Endodermal cell (in vitro differentiated cells): ENCODE results near the gene ARHGAP10. TPM values are rescaled to one million over a fixed set of nuclear protein-coding genes. Genes with fewer than 3 reads are reported as not detected.
A peak's percentile ranks its signal among the peaks of the same experiment; 100 is the strongest.

Experiments used
- DNase-seq: peaks from one replicate; pipeline ENCODE4 v3.0.0-alpha.2; 2017
- H3K27ac ChIP-seq: 2 replicates; pipeline ENCODE4 v1.5.1; 2013; ENCODE audit warnings: mild to moderate bottlenecking, low read depth, low read length, moderate library complexity
- H3K27me3 ChIP-seq: 2 replicates; pipeline ENCODE4 v1.6.1; 2013; ENCODE audit warnings: mild to moderate bottlenecking, low read length, moderate library complexity; ENCODE audit not compliant: insufficient read depth, control insufficient read depth, poor library complexity, severe bottlenecking
- H3K36me3 ChIP-seq: 2 replicates; pipeline ENCODE4 v1.7.0; 2013; ENCODE audit warnings: mild to moderate bottlenecking, low read length, moderate library complexity; ENCODE audit not compliant: control insufficient read depth, insufficient read depth
- H3K4me1 ChIP-seq: one replicate; pipeline ENCODE4 v1.7.0; 2013; ENCODE audit warnings: low read length; ENCODE audit not compliant: control insufficient read depth, insufficient read depth
- H3K4me3 ChIP-seq: 2 replicates; pipeline ENCODE4 v1.5.1; 2013; ENCODE audit warnings: mild to moderate bottlenecking, low read length, moderate library complexity
- H3K9ac ChIP-seq: 2 replicates; pipeline ENCODE4 v1.6.1; 2013; ENCODE audit warnings: mild to moderate bottlenecking, low read length, moderate library complexity; ENCODE audit not compliant: poor library complexity, severe bottlenecking; ENCODE audit errors: extremely low read depth
- H3K9me3 ChIP-seq: 2 replicates; pipeline ENCODE4 v1.6.1; 2013; ENCODE audit warnings: mild to moderate bottlenecking, low read length, moderate library complexity; ENCODE audit not compliant: control insufficient read depth
- H3K27ac Mint-ChIP-seq: 2 replicates; pipeline ENCODE4 v1.8.0; 2020; ENCODE audit warnings: mixed read lengths
- H3K27me3 Mint-ChIP-seq: 2 replicates; pipeline ENCODE4 v1.8.0; 2021; ENCODE audit warnings: mild to moderate bottlenecking, mixed read lengths; ENCODE audit not compliant: insufficient read depth
- H3K36me3 Mint-ChIP-seq: 2 replicates; pipeline ENCODE4 v1.8.0; 2020; ENCODE audit warnings: low read depth, mixed read lengths
- H3K4me1 Mint-ChIP-seq: 2 replicates; pipeline ENCODE4 v1.8.0; 2020; ENCODE audit warnings: mixed read lengths
- H3K4me3 Mint-ChIP-seq: 2 replicates; pipeline ENCODE4 v1.8.0; 2020; ENCODE audit warnings: mild to moderate bottlenecking, moderate library complexity, mixed read lengths
- H3K9me3 Mint-ChIP-seq: 2 replicates; pipeline ENCODE4 v1.8.0; 2020; ENCODE audit warnings: mild to moderate bottlenecking, mixed read lengths
- WGBS, 2 experiments: methylation state at CpG; one replicate each; pipeline versions ENCODE4 v1.1.5 to v1.1.7; 2013; ENCODE audit warnings: missing lambda C conversion rate in 2 of 2, mixed read lengths in 1 of 2; ENCODE audit not compliant: insufficient coverage in 1 of 2, insufficient read length in 1 of 2; 5-methylcytosine and 5-hydroxymethylcytosine counted together
- total RNA-seq, 2 donors: library from RNA; stranded (reverse); fragmentation: NEBNext Ultra II Directional in 1 of 2; extraction: Animal tissue kit (Norgen Biotek cat#: 25700) in 1 of 2; gene quantifications; 2 replicates in 1 of 2; 3 replicates in 1 of 2; pipeline ENCODE4 v1.2.1, GENCODE V29; 2021
- TF ChIP-seq, protein P1 (sequence below): fragments of 200-600 bp; sonication (generic); conservative IDR thresholded peaks from 2 replicates; pipeline ENCODE4 v1.5.0; 2021; ENCODE audit warnings: antibody characterized with exemption, mild to moderate bottlenecking

ARHGAP10 gene
- total RNA-seq, 2 donors from 2014 or later, result 9.1 to 11.8 TPM

DNA sequence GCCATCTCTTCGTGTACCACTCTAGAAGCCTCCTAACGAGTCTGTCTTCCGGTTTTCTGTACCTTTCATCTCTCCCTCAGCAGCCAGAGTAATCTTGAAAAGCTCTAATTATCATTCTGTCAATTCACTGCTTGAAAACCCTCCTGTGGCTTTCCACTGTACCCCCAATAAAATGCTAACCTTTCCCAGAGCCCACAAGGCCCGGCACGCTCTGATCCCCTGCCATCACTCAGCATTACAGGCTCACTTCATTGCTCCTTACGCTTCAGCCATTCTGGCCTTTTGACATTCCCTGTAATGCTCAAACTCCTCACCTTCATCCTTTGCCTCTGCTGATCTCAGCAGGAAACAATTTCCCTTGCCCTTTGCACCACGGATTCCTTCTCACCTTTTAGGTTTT is 112.9 kb downstream of the ARHGAP10 start:
- Histone ChIP-seq H3K4me1 (peaks cover 4% of the 10 kb centered on the region), H3K27ac (no peak overlapping the region), H3K27me3 (no peaks in the 10 kb centered on the region), H3K4me3 (no peak overlapping the region), H3K9me3 (no peaks in the 10 kb centered on the region), H3K36me3 (no peaks in the 10 kb centered on the region), H3K9ac (no peak overlapping the region)
- TF ChIP-seq, protein P1, sequence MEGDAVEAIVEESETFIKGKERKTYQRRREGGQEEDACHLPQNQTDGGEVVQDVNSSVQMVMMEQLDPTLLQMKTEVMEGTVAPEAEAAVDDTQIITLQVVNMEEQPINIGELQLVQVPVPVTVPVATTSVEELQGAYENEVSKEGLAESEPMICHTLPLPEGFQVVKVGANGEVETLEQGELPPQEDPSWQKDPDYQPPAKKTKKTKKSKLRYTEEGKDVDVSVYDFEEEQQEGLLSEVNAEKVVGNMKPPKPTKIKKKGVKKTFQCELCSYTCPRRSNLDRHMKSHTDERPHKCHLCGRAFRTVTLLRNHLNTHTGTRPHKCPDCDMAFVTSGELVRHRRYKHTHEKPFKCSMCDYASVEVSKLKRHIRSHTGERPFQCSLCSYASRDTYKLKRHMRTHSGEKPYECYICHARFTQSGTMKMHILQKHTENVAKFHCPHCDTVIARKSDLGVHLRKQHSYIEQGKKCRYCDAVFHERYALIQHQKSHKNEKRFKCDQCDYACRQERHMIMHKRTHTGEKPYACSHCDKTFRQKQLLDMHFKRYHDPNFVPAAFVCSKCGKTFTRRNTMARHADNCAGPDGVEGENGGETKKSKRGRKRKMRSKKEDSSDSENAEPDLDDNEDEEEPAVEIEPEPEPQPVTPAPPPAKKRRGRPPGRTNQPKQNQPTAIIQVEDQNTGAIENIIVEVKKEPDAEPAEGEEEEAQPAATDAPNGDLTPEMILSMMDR, result no peak
- Mint-ChIP-seq H3K27ac (no peak overlapping the region), H3K4me1 (peaks cover 2% of the 10 kb centered on the region), H3K27me3 (no peaks in the 10 kb centered on the region), H3K9me3 (peaks cover 2% of the 10 kb centered on the region), H3K4me3 (no peak overlapping the region), H3K36me3 (peaks cover 1% of the 10 kb centered on the region)
- 79 to 83% methylated on average over 7 of the region's 7 CpGs for WGBS, 2 experiments
- no peak for DNase-seq

DNA sequence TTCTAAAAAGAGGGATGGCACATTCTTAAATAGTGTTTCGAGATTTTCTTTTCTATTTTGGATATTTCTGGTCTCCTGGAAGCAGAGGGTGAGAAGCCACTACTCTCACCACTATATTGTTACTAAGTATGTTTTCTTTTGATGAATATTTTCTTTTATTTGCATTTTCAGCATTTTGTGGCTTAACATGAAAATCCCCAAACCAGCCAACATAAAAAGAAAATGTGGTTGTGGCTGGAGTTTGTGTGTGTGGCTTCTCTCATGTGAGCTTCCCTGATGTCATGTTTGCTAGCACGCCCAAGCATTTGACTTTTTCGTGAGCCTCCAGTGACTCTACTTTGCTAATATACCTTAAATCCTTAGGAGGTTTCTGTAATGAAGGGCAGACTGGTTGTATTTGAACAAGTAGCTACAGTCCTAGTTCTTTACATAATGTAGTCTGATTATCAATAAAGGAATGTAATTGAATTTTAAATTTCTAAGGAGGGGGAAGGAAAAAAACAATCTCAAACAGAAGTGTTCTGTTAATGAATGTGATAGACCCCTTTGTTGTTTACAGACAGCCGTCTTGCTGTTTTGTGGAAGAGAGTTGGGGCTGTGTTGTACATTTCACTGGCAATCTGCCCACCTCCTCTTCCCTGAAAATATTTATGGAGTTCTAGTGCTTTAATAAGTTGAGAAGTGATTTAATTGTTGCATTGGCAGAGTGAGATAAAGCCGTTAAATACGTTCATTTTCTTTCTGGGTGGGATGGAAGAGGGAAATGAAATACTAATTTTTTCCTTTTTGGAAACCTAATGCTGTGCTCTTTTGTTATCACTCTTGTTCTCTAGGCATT is 114.6 kb downstream of the ARHGAP10 start:
- H3K27me3 Mint-ChIP-seq, result no peaks in the 10 kb centered on the region
- H3K27ac ChIP-seq, result no peak overlapping the region
- WGBS, 2 experiments, result 86 to 100% methylated on average over 1 to 6 of the region's 6 CpGs

DNA sequence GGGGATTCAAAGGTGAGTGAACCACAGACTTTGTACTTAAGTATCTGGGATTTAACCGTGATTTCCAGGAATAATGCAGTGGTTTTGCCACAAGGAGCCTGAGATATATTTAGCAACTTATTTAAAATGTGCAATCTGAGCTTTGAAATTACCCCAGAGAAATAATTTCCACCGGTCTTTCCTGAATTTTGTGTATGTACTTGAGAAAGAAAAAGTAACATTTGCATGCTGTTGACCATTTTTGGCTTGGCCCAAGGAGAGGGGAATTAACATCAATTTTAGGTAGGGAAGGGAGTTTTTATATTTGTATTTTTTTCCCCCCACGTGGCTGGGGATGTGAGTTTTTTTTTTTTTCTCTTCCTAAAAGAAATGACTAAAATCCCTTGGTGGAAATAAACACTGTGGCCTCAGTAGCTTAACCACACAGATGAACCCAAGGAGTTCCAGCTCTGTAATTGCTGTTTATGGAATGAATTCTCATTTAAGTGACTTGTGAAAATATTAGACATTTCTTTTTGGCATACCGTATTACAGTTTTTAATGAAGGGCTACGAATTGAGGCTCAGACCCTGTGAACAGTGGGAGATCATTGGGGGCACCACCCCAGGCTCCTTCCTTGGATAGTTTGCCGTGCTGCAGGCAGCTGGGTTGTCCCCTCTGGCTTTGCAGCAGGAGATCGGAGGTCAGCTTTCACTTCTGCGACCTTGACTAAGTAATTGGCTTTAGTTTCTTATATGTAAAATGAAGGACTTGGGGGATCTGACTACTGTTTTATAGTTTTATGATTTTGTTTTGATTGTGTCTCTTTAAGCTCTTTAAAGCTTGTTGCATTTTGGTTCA is 116.1 kb downstream of the ARHGAP10 start:
- 87 to 90% methylated on average over 3 to 7 of the region's 8 CpGs for WGBS, 2 experiments
- H3K27me3 Mint-ChIP-seq, result no peaks in the 10 kb centered on the region
- Histone ChIP-seq H3K27ac (no peak overlapping the region), H3K4me1 (peaks cover 4% of the 10 kb centered on the region), H3K36me3 (no peaks in the 10 kb centered on the region), H3K9me3 (no peaks in the 10 kb centered on the region), H3K9ac (no peak overlapping the region), H3K4me3 (no peak overlapping the region), H3K27me3 (no peaks in the 10 kb centered on the region)
- H3K4me1 Mint-ChIP-seq, result peaks cover 2% of the 10 kb centered on the region
- H3K9me3 Mint-ChIP-seq, result peaks cover 7% of the 10 kb centered on the region
- H3K27ac Mint-ChIP-seq, result peak overlapping the region; percentile 20
- no peak overlapping the region for H3K4me3 Mint-ChIP-seq
- peaks cover 11% of the 10 kb centered on the region for H3K36me3 Mint-ChIP-seq
- TF ChIP-seq, protein P1, result no peak
- no peak for DNase-seq

More for the DNA sequence above, 114.6 kb downstream of the ARHGAP10 start:
- no peak for DNase-seq
- no peak overlapping the region for H3K27ac Mint-ChIP-seq
- H3K9me3 Mint-ChIP-seq, result peaks cover 7% of the 10 kb centered on the region
- H3K9me3 ChIP-seq, result no peaks in the 10 kb centered on the region
- H3K4me3 ChIP-seq, result no peak overlapping the region
- no peaks in the 10 kb centered on the region for H3K36me3 ChIP-seq
- H3K27me3 ChIP-seq, result no peaks in the 10 kb centered on the region
- H3K36me3 Mint-ChIP-seq, result peaks cover 11% of the 10 kb centered on the region
- no peak overlapping the region for H3K4me3 Mint-ChIP-seq
- H3K4me1 Mint-ChIP-seq, result peaks cover 2% of the 10 kb centered on the region
- peaks cover 4% of the 10 kb centered on the region for H3K4me1 ChIP-seq
- TF ChIP-seq, protein P1, result no peak
- no peak overlapping the region for H3K9ac ChIP-seq
